Measurements from ENCODE around the gene BPHL. TPM values are rescaled to one million over a fixed set of nuclear protein-coding genes. Genes with fewer than 3 reads are reported as not detected.

BPHL gene
- total RNA-seq, 1 donor from 2014 or later: 10.3 TPM

- H3K4me1 ChIP-seq: no peaks in the 10 kb centered on the region
- H3K27ac ChIP-seq: no peak overlapping the region
- DNase-seq (ENCODE audit: extremely low spot score in 2 of 2): no peak
- H3K9me3 ChIP-seq: no peaks in the 10 kb centered on the region
- peaks cover 0 to 42% of the 10 kb centered on the region in 2 donors for H3K36me3 ChIP-seq
- H3K4me3 ChIP-seq: no peak overlapping the region
- no peaks in the 10 kb centered on the region for H3K27me3 ChIP-seq
- no peak for TF ChIP-seq POLR2A (IDR thresholded peaks at IDR 0.05)
- TF ChIP-seq POLR2AphosphoS5 (IDR thresholded peaks at IDR 0.05; ENCODE audit: insufficient read depth in 1 of 2, low read depth in 1 of 2): no peak
- TF ChIP-seq CTCF (IDR thresholded peaks at IDR 0.05): no peak
- intact Hi-C loops (cut with DNase I): no loop called here
These were observed 15.6 kb upstream of the BPHL start for GRCh38 chr6:3102875-3103274.

GRCh38 chr6:3108746-3109414 lies 9.6 kb upstream of the BPHL start:
- H3K27me3 ChIP-seq: no peaks in the 10 kb centered on the region
- no peaks in the 10 kb centered on the region for H3K9me3 ChIP-seq
- intact Hi-C loops (cut with DNase I): no loop called here
- peak overlapping the region; percentile 10 for H3K27ac ChIP-seq
- no peak overlapping the region for H3K4me3 ChIP-seq
- H3K36me3 ChIP-seq: peaks cover 0 to 57% of the 10 kb centered on the region in 2 donors
- TF ChIP-seq POLR2AphosphoS5 (IDR thresholded peaks at IDR 0.05; ENCODE audit: insufficient read depth in 1 of 2, low read depth in 1 of 2) (no peak), CTCF (IDR thresholded peaks at IDR 0.05) (no peak), POLR2A (IDR thresholded peaks at IDR 0.05) (no peak)
- H3K4me1 ChIP-seq: peaks cover 8% of the 10 kb centered on the region
- no peak for DNase-seq (ENCODE audit: extremely low spot score in 2 of 2)

- TF ChIP-seq POLR2AphosphoS5 (IDR thresholded peaks at IDR 0.05; ENCODE audit: insufficient read depth in 1 of 2, low read depth in 1 of 2) (no peak), CTCF (IDR thresholded peaks at IDR 0.05) (no peak), POLR2A (IDR thresholded peaks at IDR 0.05) (no peak)
- no peak for DNase-seq (ENCODE audit: extremely low spot score in 2 of 2)
- H3K4me1 ChIP-seq: peaks cover 8% of the 10 kb centered on the region
- H3K36me3 ChIP-seq: peaks cover 0 to 61% of the 10 kb centered on the region in 2 donors
- H3K4me3 ChIP-seq: no peak overlapping the region
- no peaks in the 10 kb centered on the region for H3K27me3 ChIP-seq
- intact Hi-C loops (cut with DNase I): no loop called here
- no peaks in the 10 kb centered on the region for H3K9me3 ChIP-seq
- H3K27ac ChIP-seq: peak overlapping the region; percentile 10
These were observed 8.8 kb upstream of the BPHL start for GRCh38 chr6:3109761-3110160.

- no peaks in the 10 kb centered on the region for H3K27me3 ChIP-seq
- no peak overlapping the region for H3K27ac ChIP-seq
- H3K4me1 ChIP-seq: peaks cover 16% of the 10 kb centered on the region
- no peaks in the 10 kb centered on the region for H3K9me3 ChIP-seq
- peaks cover 0 to 36% of the 10 kb centered on the region in 2 donors for H3K36me3 ChIP-seq
- intact Hi-C loops (cut with DNase I): no loop called here
- TF ChIP-seq CTCF (IDR thresholded peaks at IDR 0.05): no peak
- no peak for TF ChIP-seq POLR2A (IDR thresholded peaks at IDR 0.05)
- TF ChIP-seq POLR2AphosphoS5 (IDR thresholded peaks at IDR 0.05; ENCODE audit: insufficient read depth in 1 of 2, low read depth in 1 of 2): no peak
- no peak overlapping the region for H3K4me3 ChIP-seq
- no peak for DNase-seq (ENCODE audit: extremely low spot score in 2 of 2)
These were observed 4.1 kb upstream of the BPHL start for GRCh38 chr6:3114377-3114776.

- intact Hi-C loops (cut with DNase I): no loop called here
- peak overlapping the region; percentile 74 to 92 for H3K4me3 ChIP-seq
- peak overlapping the region; percentile 80 for H3K27ac ChIP-seq
- H3K4me1 ChIP-seq: peaks cover 20% of the 10 kb centered on the region
- H3K36me3 ChIP-seq: peaks cover 0 to 18% of the 10 kb centered on the region in 2 donors
- no peak for DNase-seq (ENCODE audit: extremely low spot score in 2 of 2)
- no peak for TF ChIP-seq POLR2A (IDR thresholded peaks at IDR 0.05)
- no peak for TF ChIP-seq POLR2AphosphoS5 (IDR thresholded peaks at IDR 0.05; ENCODE audit: insufficient read depth in 1 of 2, low read depth in 1 of 2)
- no peak for TF ChIP-seq CTCF (IDR thresholded peaks at IDR 0.05)
- no peaks in the 10 kb centered on the region for H3K27me3 ChIP-seq
- no peaks in the 10 kb centered on the region for H3K9me3 ChIP-seq
These were observed 579 bp upstream of the BPHL start for GRCh38 chr6:3117912-3118352.

Data from vagina (tissue), 2 donors.